Measurements from ENCODE around the gene PLCL2. TPM values are rescaled to one million over a fixed set of nuclear protein-coding genes. Genes with fewer than 3 reads are reported as not detected.

The PLCL2 gene
- total RNA-seq, 1 experiment from 2014 or later: 32.1 TPM

DNA sequence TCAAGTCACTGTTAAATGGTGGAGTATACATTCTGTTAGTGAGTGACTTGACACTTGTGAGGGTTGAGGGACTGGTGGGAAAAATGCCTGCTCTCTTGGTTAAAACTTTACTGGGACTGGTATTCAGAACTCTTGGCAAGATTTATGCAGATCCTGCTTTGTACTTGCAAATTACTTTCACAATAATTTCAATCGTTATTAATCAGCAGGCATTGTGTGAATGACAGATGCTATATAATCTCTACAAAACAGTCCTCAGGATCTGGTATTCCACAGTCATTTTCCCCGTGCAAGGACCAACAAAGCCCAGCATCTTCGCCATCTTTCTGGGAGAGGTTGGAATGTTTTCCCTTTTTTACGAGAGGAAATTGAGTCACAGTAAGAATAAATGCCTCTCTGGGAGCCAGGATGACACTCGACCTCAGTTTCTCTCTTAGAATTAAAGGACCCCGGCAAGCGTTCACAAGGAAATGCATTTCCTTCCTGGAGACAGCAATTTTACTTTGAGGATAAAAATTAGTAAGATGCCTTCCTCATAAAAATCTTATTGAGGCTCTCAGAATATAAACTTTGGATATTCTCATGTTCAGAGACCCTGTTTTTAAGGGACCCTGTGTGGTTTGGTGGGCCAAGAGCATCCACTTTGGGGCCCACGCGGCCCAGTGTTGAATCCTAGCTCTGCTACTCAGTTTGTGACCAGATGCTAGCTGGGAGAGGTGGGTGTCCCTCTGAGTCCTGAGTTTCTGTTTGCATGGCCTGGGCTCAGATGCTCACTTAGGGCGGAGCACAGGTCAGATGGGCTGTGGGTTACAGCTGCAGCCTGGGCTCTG is 45.3 kb upstream of the PLCL2 start:
- TF ChIP-seq, protein P1, sequence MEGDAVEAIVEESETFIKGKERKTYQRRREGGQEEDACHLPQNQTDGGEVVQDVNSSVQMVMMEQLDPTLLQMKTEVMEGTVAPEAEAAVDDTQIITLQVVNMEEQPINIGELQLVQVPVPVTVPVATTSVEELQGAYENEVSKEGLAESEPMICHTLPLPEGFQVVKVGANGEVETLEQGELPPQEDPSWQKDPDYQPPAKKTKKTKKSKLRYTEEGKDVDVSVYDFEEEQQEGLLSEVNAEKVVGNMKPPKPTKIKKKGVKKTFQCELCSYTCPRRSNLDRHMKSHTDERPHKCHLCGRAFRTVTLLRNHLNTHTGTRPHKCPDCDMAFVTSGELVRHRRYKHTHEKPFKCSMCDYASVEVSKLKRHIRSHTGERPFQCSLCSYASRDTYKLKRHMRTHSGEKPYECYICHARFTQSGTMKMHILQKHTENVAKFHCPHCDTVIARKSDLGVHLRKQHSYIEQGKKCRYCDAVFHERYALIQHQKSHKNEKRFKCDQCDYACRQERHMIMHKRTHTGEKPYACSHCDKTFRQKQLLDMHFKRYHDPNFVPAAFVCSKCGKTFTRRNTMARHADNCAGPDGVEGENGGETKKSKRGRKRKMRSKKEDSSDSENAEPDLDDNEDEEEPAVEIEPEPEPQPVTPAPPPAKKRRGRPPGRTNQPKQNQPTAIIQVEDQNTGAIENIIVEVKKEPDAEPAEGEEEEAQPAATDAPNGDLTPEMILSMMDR (conservative IDR thresholded peaks at IDR 0.05): no peak

More for the DNA sequence above, 45.3 kb upstream of the PLCL2 start:
- H3T11ph ChIP-seq (ENCODE audit: low read length): no peak overlapping the region
- H4K20me1 ChIP-seq (ENCODE audit: control insufficient read depth, insufficient read depth, insufficient read length): no peaks in the 10 kb centered on the region
- H2BK12ac ChIP-seq (ENCODE audit: insufficient read length, low read depth, low read length): no peak overlapping the region
- H3K27ac ChIP-seq (ENCODE audit: insufficient read length, low read depth, low read length): no peak overlapping the region
- no peak overlapping the region for H2BK15ac ChIP-seq (ENCODE audit: low read depth, low read length)
- H3K79me2 ChIP-seq (ENCODE audit: insufficient read depth, low read length): no peaks in the 10 kb centered on the region
- no peak overlapping the region for H2BK5ac ChIP-seq (ENCODE audit: insufficient read length, low read length)
- H2BK120ac ChIP-seq (ENCODE audit: low read depth, low read length, poor library complexity, severe bottlenecking): no peak overlapping the region
- no peak overlapping the region for H4K8ac ChIP-seq (replicated peaks; ENCODE audit: insufficient read length, low read depth, low read length)
- H2AK5ac ChIP-seq (ENCODE audit: insufficient read length, low read length): no peak overlapping the region
- no peak for DNase-seq
- H3K4ac ChIP-seq (ENCODE audit: low read depth, low read length): no peak overlapping the region
- no peak overlapping the region for H3K4me2 ChIP-seq (ENCODE audit: insufficient read depth, insufficient read length, low read length)
- H3K9me3 ChIP-seq (ENCODE audit: control insufficient read depth, low read depth, low read length): no peaks in the 10 kb centered on the region
- no peak overlapping the region for H3K56ac ChIP-seq (ENCODE audit: insufficient read length, low read depth, low read length)
- no peak overlapping the region for H3K14ac ChIP-seq (ENCODE audit: insufficient read depth, low read length)
- H3K79me1 ChIP-seq (ENCODE audit: insufficient read depth, low read depth, low read length, poor library complexity, severe bottlenecking): no peaks in the 10 kb centered on the region
- H3K4me3 Mint-ChIP-seq: no peak overlapping the region
- H2BK20ac ChIP-seq (ENCODE audit: low read depth, low read length, poor library complexity, severe bottlenecking): no peak overlapping the region
- H3K27ac Mint-ChIP-seq: peak overlapping the region in 1 of 3 experiments; percentile 18; a peak in 1 of 7 replicates
- no peaks in the 10 kb centered on the region for H3K23me2 ChIP-seq (ENCODE audit: insufficient read length, low read depth, low read length, poor library complexity, severe bottlenecking)
- WGBS (ENCODE audit: extremely low coverage, insufficient read length, low lambda C conversion rate): no CpG with 5 or more reads among the region's 10 CpGs
- H3K27me3 ChIP-seq (ENCODE audit: insufficient read depth, low read length): no peaks in the 10 kb centered on the region
- H3K36me3 Mint-ChIP-seq (ENCODE audit: insufficient read depth in 1 of 3, low read depth in 3 of 3): no peaks in the 10 kb centered on the region
- H4K5ac ChIP-seq (ENCODE audit: insufficient read length, low read depth, low read length): no peak overlapping the region
- H3K9me3 Mint-ChIP-seq: no peaks in the 10 kb centered on the region
- H3K9ac ChIP-seq (ENCODE audit: extremely low read depth, insufficient read length, low read length): no peak overlapping the region
- no peak overlapping the region for H3K23ac ChIP-seq (ENCODE audit: insufficient read length, low read depth, low read length)
- no peak overlapping the region for H4K91ac ChIP-seq (ENCODE audit: insufficient read length, low read depth, low read length)
- H3K4me1 ChIP-seq (ENCODE audit: insufficient read depth, low read length): peaks cover 10% of the 10 kb centered on the region; the same call in 1 of the 2 replicates
- no peaks in the 10 kb centered on the region for H3K27me3 Mint-ChIP-seq (ENCODE audit: low read depth)
- H3K18ac ChIP-seq (ENCODE audit: insufficient read length, low read depth, low read length): no peak overlapping the region
- H2AFZ ChIP-seq (ENCODE audit: low read length): no peak overlapping the region
- H3K4me1 Mint-ChIP-seq: peaks cover 33 to 35% of the 10 kb centered on the region in 2 experiments
